ENCODE measurements around the gene ACTG2.

DNA sequence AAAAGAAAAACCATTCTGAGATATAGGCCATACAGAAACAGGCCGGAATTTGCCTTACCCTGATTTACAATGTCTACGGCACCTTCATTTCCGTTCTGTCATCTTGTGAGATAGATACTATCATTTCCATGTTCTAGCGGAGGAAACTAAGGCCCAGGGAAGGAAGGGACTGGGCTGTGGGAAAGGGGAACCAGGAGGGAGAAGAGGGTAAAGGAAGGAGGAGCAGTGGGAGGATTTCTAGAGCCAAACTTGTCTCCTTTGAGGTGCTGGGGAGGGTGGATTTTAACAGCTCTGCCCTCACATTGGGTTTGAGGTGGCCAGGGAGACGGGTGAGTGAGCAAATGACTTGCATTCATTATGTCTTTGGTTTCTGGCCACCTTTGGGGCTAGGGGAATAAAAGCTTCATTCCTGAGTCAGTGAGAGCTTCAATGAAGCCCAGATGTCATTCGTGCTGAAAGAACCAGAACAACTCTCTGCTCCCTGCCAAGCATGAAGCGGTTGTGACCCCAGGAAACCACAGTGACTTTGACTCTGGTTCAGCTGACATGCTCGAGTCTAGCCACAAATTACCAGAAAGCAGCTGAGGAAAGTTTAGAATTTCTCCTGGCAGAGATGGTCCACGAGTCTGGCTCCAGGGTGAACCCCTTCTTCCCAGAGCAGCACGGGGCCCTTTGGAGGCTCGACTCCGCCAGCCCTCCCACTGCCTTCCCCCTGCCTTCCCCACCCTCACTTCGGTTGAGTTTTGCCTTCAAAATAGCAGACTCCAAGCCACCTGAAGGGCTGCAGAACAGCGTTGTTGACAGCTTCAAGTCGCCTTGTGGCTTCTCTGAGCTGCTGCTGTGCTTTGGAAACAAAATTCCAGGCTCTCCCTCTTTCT lies 3.8 kb downstream of the ACTG2 start:
- no peak for TF ChIP-seq CTCF (IDR thresholded peaks at IDR 0.05)
- TF ChIP-seq POLR2A (IDR thresholded peaks at IDR 0.05): no peak

Data from uterus (tissue), 2 donors.